AG09319 (cell line): ENCODE data around the gene SH3GL2.

Experiments used
- DNase-seq: peaks from one replicate; pipeline ENCODE4 v3.0.0-alpha.2; 2010; ENCODE audit warnings: low read depth; ENCODE audit errors: extremely low read depth
- TF ChIP-seq, protein P1 (sequence below): IDR thresholded peaks from 2 replicates; pipeline ENCODE4 v1.5.1; 2011; ENCODE audit warnings: low read depth, mild to moderate bottlenecking, inconsistent platforms, low read length, moderate library complexity

SH3GL2 gene

DNA sequence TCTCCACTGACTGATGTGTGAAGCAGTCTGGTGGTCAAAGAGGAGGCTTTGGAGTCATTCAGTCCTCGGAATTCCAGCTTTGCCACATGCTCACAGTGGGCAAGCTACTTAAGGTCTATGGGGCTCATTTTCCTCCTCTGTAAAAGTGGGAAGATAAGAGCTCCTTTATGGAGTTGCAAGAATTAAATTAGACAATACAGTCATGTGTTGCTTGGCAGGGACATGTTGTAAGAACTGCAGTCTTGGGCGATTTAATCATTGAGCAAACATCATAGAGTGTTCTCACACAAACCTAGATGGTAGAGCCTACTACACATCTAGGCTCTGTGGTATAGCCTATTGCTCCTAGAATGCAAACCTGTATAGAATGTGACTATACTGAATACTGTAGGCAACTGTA is 253.9 kb downstream of the SH3GL2 start:
- TF ChIP-seq, protein P1, sequence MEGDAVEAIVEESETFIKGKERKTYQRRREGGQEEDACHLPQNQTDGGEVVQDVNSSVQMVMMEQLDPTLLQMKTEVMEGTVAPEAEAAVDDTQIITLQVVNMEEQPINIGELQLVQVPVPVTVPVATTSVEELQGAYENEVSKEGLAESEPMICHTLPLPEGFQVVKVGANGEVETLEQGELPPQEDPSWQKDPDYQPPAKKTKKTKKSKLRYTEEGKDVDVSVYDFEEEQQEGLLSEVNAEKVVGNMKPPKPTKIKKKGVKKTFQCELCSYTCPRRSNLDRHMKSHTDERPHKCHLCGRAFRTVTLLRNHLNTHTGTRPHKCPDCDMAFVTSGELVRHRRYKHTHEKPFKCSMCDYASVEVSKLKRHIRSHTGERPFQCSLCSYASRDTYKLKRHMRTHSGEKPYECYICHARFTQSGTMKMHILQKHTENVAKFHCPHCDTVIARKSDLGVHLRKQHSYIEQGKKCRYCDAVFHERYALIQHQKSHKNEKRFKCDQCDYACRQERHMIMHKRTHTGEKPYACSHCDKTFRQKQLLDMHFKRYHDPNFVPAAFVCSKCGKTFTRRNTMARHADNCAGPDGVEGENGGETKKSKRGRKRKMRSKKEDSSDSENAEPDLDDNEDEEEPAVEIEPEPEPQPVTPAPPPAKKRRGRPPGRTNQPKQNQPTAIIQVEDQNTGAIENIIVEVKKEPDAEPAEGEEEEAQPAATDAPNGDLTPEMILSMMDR = no peak
- DNase-seq = no peak

GRCh38 chr9:17833846-17834245 is 255.0 kb downstream of the SH3GL2 start:
- DNase-seq = no peak
- TF ChIP-seq, protein P1 = no peak

- TF ChIP-seq, protein P1 = no peak
- no peak for DNase-seq
Observed at GRCh38 chr9:17837965-17838364, 259.1 kb downstream of the SH3GL2 start.

- TF ChIP-seq, protein P1 = no peak
- no peak for DNase-seq
Observed at GRCh38 chr9:17839776-17840175, 260.9 kb downstream of the SH3GL2 start.

DNA sequence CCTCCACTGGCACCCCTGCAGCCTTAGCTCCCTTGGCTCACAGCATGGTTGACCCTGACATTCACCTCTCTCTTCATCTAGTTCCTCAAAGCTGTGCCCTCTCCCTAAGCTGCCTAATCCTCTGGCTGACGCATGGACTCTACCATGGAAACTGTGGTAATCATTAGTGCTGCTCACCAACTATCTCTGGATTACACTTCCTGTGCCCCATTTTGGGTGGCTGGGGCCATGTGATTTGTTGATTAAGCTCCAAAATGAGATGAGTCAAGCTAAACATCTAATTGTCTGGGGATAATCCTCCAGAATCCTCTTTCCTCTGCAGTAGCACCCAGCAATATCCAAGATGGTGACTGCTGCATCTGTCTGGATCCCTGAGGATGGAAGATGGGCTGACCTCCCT is 264.4 kb downstream of the SH3GL2 start:
- DNase-seq = no peak
- TF ChIP-seq, protein P1 = no peak
